DMS53 treated with DMSO at 0.1 percent for 48 hours (cell line): ENCODE results near the gene PHACTR4.
A peak's percentile ranks its signal among the peaks of the same experiment; 100 is the strongest.
"Not testable (repeated sequence)": the region's sequence is repeated elsewhere in the genome, so short reads cannot be mapped to it uniquely, and the experiment has no call there.

Experiments
- DNase-seq: peaks from one replicate; lab custom pipeline; 2025; ENCODE audit not compliant: unreplicated experiment; lab: John Stamatoyannopoulos, UW

Gene PHACTR4

GRCh38 chr1:28370239-28371009 lies 884 bp downstream of the PHACTR4 start:
- DNase-seq = no peak

GRCh38 chr1:28371010-28371377 lies 1.5 kb downstream of the PHACTR4 start:
- no peak for DNase-seq

- DNase-seq = not testable (repeated sequence)
Measured at GRCh38 chr1:28373450-28373849, 3.9 kb downstream of the PHACTR4 start.

- no peak for DNase-seq
Measured at GRCh38 chr1:28374297-28374696, 4.8 kb downstream of the PHACTR4 start.

GRCh38 chr1:28375598-28375997 lies 6.1 kb downstream of the PHACTR4 start:
- not testable (repeated sequence) for DNase-seq

- not testable (repeated sequence) for DNase-seq
Measured at GRCh38 chr1:28376195-28376594, 6.7 kb downstream of the PHACTR4 start.

GRCh38 chr1:28378906-28379305 lies 9.4 kb downstream of the PHACTR4 start:
- no peak for DNase-seq

GRCh38 chr1:28380394-28380793 lies 10.9 kb downstream of the PHACTR4 start:
- no peak for DNase-seq

GRCh38 chr1:28383785-28384184 lies 14.2 kb downstream of the PHACTR4 start:
- not testable (repeated sequence) for DNase-seq

GRCh38 chr1:28392027-28392652 lies 22.6 kb downstream of the PHACTR4 start:
- no peak for DNase-seq

- no peak for DNase-seq
Measured at GRCh38 chr1:28394136-28394535, 24.6 kb downstream of the PHACTR4 start.

GRCh38 chr1:28395181-28395580 lies 25.6 kb downstream of the PHACTR4 start:
- no peak for DNase-seq

- DNase-seq = no peak
Measured at GRCh38 chr1:28401760-28402159, 32.2 kb downstream of the PHACTR4 start.

GRCh38 chr1:28409090-28409489 lies 39.5 kb downstream of the PHACTR4 start:
- DNase-seq = no peak

- no peak for DNase-seq
Measured at GRCh38 chr1:28411656-28412055, 42.1 kb downstream of the PHACTR4 start.

- DNase-seq = no peak
Measured at GRCh38 chr1:28412731-28413130, 43.2 kb downstream of the PHACTR4 start.

- no peak for DNase-seq
Measured at GRCh38 chr1:28416509-28417194, 47.1 kb downstream of the PHACTR4 start.

GRCh38 chr1:28417441-28417922 lies 47.9 kb downstream of the PHACTR4 start:
- DNase-seq = peak; percentile 36

GRCh38 chr1:28417926-28418637 lies 48.5 kb downstream of the PHACTR4 start:
- DNase-seq = no peak

GRCh38 chr1:28421744-28422143 lies 52.2 kb downstream of the PHACTR4 start:
- no peak for DNase-seq

- no peak for DNase-seq
Measured at GRCh38 chr1:28426831-28427230, 57.3 kb downstream of the PHACTR4 start.
